Parathyroid adenoma (tissue), 2 donors: ENCODE data around the gene PRKAR2B.

Experiments
- H2AFZ ChIP-seq: fragments of 300-600 bp; sonication (generic); one replicate; pipeline ENCODE4 v1.7.0; 2017; ENCODE audit warnings: antibody characterized with exemption, mild to moderate bottlenecking
- H3K27ac ChIP-seq: fragments of 300-600 bp; sonication (generic); one replicate; pipeline ENCODE4 v1.7.0; 2017
- H3K27me3 ChIP-seq: fragments of 300-600 bp; sonication (generic); one replicate; pipeline ENCODE4 v1.7.0; 2017; ENCODE audit warnings: low read length; ENCODE audit not compliant: control insufficient read depth, insufficient read depth
- H3K36me3 ChIP-seq: fragments of 300-600 bp; sonication (generic); one replicate; pipeline ENCODE4 v1.7.0; 2017; ENCODE audit warnings: low read length; ENCODE audit not compliant: control insufficient read depth, insufficient read depth
- H3K4me1 ChIP-seq: fragments of 300-600 bp; sonication (generic); one replicate; pipeline ENCODE4 v1.7.0; 2017; ENCODE audit warnings: control low read depth
- H3K4me2 ChIP-seq: fragments of 300-600 bp; sonication (generic); one replicate; pipeline ENCODE4 v1.7.0; 2017; ENCODE audit warnings: low read length
- H3K4me3 ChIP-seq: fragments of 300-600 bp; sonication (generic); one replicate; pipeline ENCODE4 v1.7.0; 2017; ENCODE audit warnings: low read depth, low read length
- H3K79me2 ChIP-seq: fragments of 300-600 bp; sonication (generic); one replicate; pipeline ENCODE4 v1.7.0; 2017; ENCODE audit warnings: control low read depth
- H3K9ac ChIP-seq: fragments of 300-600 bp; sonication (generic); one replicate; pipeline ENCODE4 v1.7.0; 2017; ENCODE audit warnings: mild to moderate bottlenecking
- H3K9me3 ChIP-seq: fragments of 300-600 bp; sonication (generic); one replicate; pipeline ENCODE4 v1.7.0; 2017; ENCODE audit warnings: low read length; ENCODE audit not compliant: control insufficient read depth
- CTCF ChIP-seq: fragments of 300-600 bp; sonication (generic); IDR thresholded peaks from one replicate; pipeline ENCODE4 v1.7.0; 2017; ENCODE audit warnings: antibody characterized with exemption, mild to moderate bottlenecking
- donor health status: primary hyperparathyroidism.

Gene PRKAR2B

GRCh38 chr7:107009846-107010203 is 34.7 kb upstream of the PRKAR2B start:
- no peaks in the 10 kb centered on the region for H3K79me2 ChIP-seq
- H3K36me3 ChIP-seq: no peaks in the 10 kb centered on the region
- H2AFZ ChIP-seq: peak overlapping the region; percentile 35
- TF ChIP-seq CTCF: no peak
- H3K4me2 ChIP-seq: no peak overlapping the region
- H3K9me3 ChIP-seq: no peaks in the 10 kb centered on the region
- no peaks in the 10 kb centered on the region for H3K27me3 ChIP-seq
- H3K9ac ChIP-seq: no peak overlapping the region
- peaks cover 14% of the 10 kb centered on the region for H3K4me1 ChIP-seq
- H3K4me3 ChIP-seq: no peak overlapping the region
- no peak overlapping the region for H3K27ac ChIP-seq

GRCh38 chr7:107012691-107013090 is 31.8 kb upstream of the PRKAR2B start:
- H3K4me2 ChIP-seq: no peak overlapping the region
- no peak overlapping the region for H2AFZ ChIP-seq
- TF ChIP-seq CTCF: no peak
- no peaks in the 10 kb centered on the region for H3K79me2 ChIP-seq
- H3K4me1 ChIP-seq: peaks cover 12% of the 10 kb centered on the region
- H3K9ac ChIP-seq: no peak overlapping the region
- H3K36me3 ChIP-seq: no peaks in the 10 kb centered on the region
- no peaks in the 10 kb centered on the region for H3K27me3 ChIP-seq
- no peak overlapping the region for H3K27ac ChIP-seq
- no peak overlapping the region for H3K4me3 ChIP-seq
- no peaks in the 10 kb centered on the region for H3K9me3 ChIP-seq

DNA sequence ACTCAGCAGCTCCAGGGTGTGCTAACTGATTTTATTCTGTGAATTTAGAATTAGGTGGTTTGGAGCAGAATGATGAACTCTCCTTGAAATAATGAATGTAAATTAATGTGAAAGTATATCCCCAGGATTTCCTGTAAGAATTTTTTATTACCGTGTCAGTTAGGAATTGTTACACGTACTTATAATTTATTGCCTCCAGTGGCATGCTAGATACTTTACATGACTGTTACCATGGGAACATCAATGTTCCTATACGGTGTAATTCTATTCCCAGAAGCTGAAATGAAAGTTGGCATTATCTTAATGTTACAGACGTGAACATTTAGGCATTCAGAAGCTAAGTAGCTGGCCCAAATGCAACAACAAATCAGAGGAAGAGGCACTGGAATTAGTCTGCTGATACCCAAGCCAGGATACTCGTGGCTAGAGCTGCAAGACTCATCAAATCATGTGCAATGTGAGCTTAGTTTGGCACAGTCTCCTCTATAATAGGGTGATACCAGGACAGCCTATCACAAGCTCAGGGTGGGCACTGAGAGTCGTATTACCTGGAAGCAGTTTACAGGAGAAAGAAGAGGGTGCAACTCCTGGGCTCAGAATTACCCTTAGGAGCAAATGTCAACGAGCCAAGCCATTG is 30.0 kb upstream of the PRKAR2B start:
- no peaks in the 10 kb centered on the region for H3K79me2 ChIP-seq
- H3K27me3 ChIP-seq: no peaks in the 10 kb centered on the region
- no peak overlapping the region for H3K27ac ChIP-seq
- H3K4me2 ChIP-seq: no peak overlapping the region
- H3K36me3 ChIP-seq: no peaks in the 10 kb centered on the region
- H3K9me3 ChIP-seq: no peaks in the 10 kb centered on the region
- H3K9ac ChIP-seq: no peak overlapping the region
- H3K4me1 ChIP-seq: peaks cover 16% of the 10 kb centered on the region
- H2AFZ ChIP-seq: peak overlapping the region; percentile 8
- no peak for TF ChIP-seq CTCF
- no peak overlapping the region for H3K4me3 ChIP-seq

DNA sequence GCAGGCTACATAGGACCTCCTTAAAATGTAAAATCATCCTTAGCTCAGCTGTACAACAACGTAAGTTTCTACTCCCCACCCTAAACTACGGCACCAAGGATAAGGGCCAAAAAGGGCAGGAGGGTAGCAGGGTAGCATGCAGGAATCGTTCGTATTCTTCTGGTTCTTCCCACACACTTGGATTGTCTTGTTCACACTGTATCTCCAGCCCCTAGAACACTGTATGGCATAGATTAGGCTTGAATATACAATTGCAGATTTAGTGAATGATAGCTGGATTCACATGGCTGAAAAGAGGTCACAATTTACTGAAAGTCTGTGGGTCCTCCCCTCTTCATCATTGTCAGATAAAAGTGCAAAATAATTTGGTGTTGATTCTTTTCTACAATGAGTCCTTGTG is 28.2 kb upstream of the PRKAR2B start:
- Histone ChIP-seq H3K9me3 (no peaks in the 10 kb centered on the region), H3K27ac (no peak overlapping the region), H3K4me3 (no peak overlapping the region), H3K79me2 (no peaks in the 10 kb centered on the region), H3K27me3 (no peaks in the 10 kb centered on the region), H3K4me1 (peaks cover 23% of the 10 kb centered on the region), H2AFZ (peak overlapping the region; percentile 59), H3K4me2 (no peak overlapping the region), H3K9ac (no peak overlapping the region), H3K36me3 (no peaks in the 10 kb centered on the region)
- no peak for TF ChIP-seq CTCF

- H3K4me2 ChIP-seq: no peak overlapping the region
- H3K4me1 ChIP-seq: peaks cover 23% of the 10 kb centered on the region
- no peak overlapping the region for H3K9ac ChIP-seq
- H3K9me3 ChIP-seq: no peaks in the 10 kb centered on the region
- no peak overlapping the region for H2AFZ ChIP-seq
- H3K27ac ChIP-seq: no peak overlapping the region
- no peaks in the 10 kb centered on the region for H3K36me3 ChIP-seq
- H3K79me2 ChIP-seq: no peaks in the 10 kb centered on the region
- no peak overlapping the region for H3K4me3 ChIP-seq
- no peaks in the 10 kb centered on the region for H3K27me3 ChIP-seq
- TF ChIP-seq CTCF: no peak
Observed at GRCh38 chr7:107017965-107018719, 26.4 kb upstream of the PRKAR2B start.
